KMS-11 (cell line): ENCODE data around the gene PRICKLE2.

ENCODE experiments used
- H2AFZ ChIP-seq: fragments of 200-600 bp; sonication (generic); 2 replicates; pipeline ENCODE4 v1.6.1; 2016; ENCODE audit warnings: antibody characterized with exemption, mixed run types, low read depth
- H3K27ac ChIP-seq: fragments of 200-600 bp; sonication (generic); 2 replicates; pipeline ENCODE4 v1.6.1; 2016; ENCODE audit warnings: mild to moderate bottlenecking, mixed run types
- H3K27me3 ChIP-seq: fragments of 200-600 bp; sonication (generic); 2 replicates; pipeline ENCODE4 v1.6.1; 2017; ENCODE audit warnings: mild to moderate bottlenecking, low read depth, mixed run types, moderate library complexity; ENCODE audit not compliant: insufficient read depth
- H3K36me3 ChIP-seq: fragments of 200-600 bp; sonication (generic); 2 replicates; pipeline ENCODE4 v1.6.1; 2017; ENCODE audit warnings: mild to moderate bottlenecking, mixed run types; ENCODE audit not compliant: insufficient read depth
- H3K4me1 ChIP-seq: fragments of 200-600 bp; sonication (generic); 2 replicates; pipeline ENCODE4 v1.6.1; 2016; ENCODE audit warnings: mild to moderate bottlenecking, low read depth, mixed run types; ENCODE audit not compliant: poor library complexity, severe bottlenecking
- H3K4me2 ChIP-seq: fragments of 200-600 bp; sonication (generic); 2 replicates; pipeline ENCODE4 v1.7.0; 2016; ENCODE audit warnings: mild to moderate bottlenecking, mixed run types
- H3K4me3 ChIP-seq: fragments of 200-600 bp; sonication (generic); IDR thresholded peaks from 2 replicates; pipeline ENCODE4 v1.6.1; 2017; ENCODE audit warnings: low read depth, low read length, mixed read lengths; ENCODE audit not compliant: insufficient read depth
- H3K79me2 ChIP-seq: fragments of 200-600 bp; sonication (generic); 2 replicates; pipeline ENCODE4 v1.6.1; 2016; ENCODE audit warnings: low read depth, mixed run types; ENCODE audit not compliant: insufficient read depth
- H3K9ac ChIP-seq: fragments of 200-600 bp; sonication (generic); 2 replicates; pipeline ENCODE4 v1.6.1; 2016; ENCODE audit warnings: mild to moderate bottlenecking, mixed run types
- H4K20me1 ChIP-seq: fragments of 200-600 bp; sonication (generic); 2 replicates; pipeline ENCODE4 v1.6.1; 2016; ENCODE audit warnings: mild to moderate bottlenecking, mixed run types; ENCODE audit not compliant: insufficient read depth
- CTCF ChIP-seq: fragments of 200-600 bp; sonication (generic); conservative IDR thresholded peaks from 2 replicates; pipeline ENCODE4 v1.6.1; 2017; ENCODE audit warnings: low read depth, mild to moderate bottlenecking, antibody characterized with exemption, low read length, moderate library complexity, mixed read lengths

The PRICKLE2 gene

GRCh38 chr3:64145438-64145837 is 79.8 kb downstream of the PRICKLE2 start:
- no peak overlapping the region for H3K27ac ChIP-seq
- H3K27me3 ChIP-seq = no peaks in the 10 kb centered on the region
- H3K4me3 ChIP-seq = no peak overlapping the region
- H3K36me3 ChIP-seq = no peaks in the 10 kb centered on the region
- TF ChIP-seq CTCF = no peak
- no peaks in the 10 kb centered on the region for H3K79me2 ChIP-seq
- H3K4me1 ChIP-seq = no peaks in the 10 kb centered on the region
- H3K9ac ChIP-seq = no peak overlapping the region
- no peak overlapping the region for H3K4me2 ChIP-seq
- no peaks in the 10 kb centered on the region for H4K20me1 ChIP-seq
- H2AFZ ChIP-seq = no peak overlapping the region

- H3K27me3 ChIP-seq = no peaks in the 10 kb centered on the region
- H3K4me3 ChIP-seq = no peak overlapping the region
- H3K79me2 ChIP-seq = no peaks in the 10 kb centered on the region
- no peaks in the 10 kb centered on the region for H3K4me1 ChIP-seq
- no peak overlapping the region for H3K4me2 ChIP-seq
- TF ChIP-seq CTCF = no peak
- no peak overlapping the region for H2AFZ ChIP-seq
- no peak overlapping the region for H3K9ac ChIP-seq
- H3K36me3 ChIP-seq = no peaks in the 10 kb centered on the region
- H3K27ac ChIP-seq = no peak overlapping the region
- no peaks in the 10 kb centered on the region for H4K20me1 ChIP-seq
Measured at GRCh38 chr3:64144241-64144900, 80.9 kb downstream of the PRICKLE2 start.

GRCh38 chr3:64143409-64144130 is 81.7 kb downstream of the PRICKLE2 start:
- Histone ChIP-seq H3K27ac (no peak overlapping the region), H3K4me1 (no peaks in the 10 kb centered on the region), H2AFZ (no peak overlapping the region), H4K20me1 (no peaks in the 10 kb centered on the region), H3K79me2 (no peaks in the 10 kb centered on the region), H3K4me3 (no peak overlapping the region), H3K4me2 (no peak overlapping the region), H3K9ac (no peak overlapping the region), H3K36me3 (no peaks in the 10 kb centered on the region), H3K27me3 (no peaks in the 10 kb centered on the region)
- no peak for TF ChIP-seq CTCF

- Histone ChIP-seq H3K27ac (no peak overlapping the region), H3K4me2 (no peak overlapping the region), H2AFZ (no peak overlapping the region), H3K4me1 (no peaks in the 10 kb centered on the region), H4K20me1 (no peaks in the 10 kb centered on the region), H3K36me3 (no peaks in the 10 kb centered on the region), H3K4me3 (no peak overlapping the region), H3K27me3 (no peaks in the 10 kb centered on the region), H3K79me2 (no peaks in the 10 kb centered on the region), H3K9ac (no peak overlapping the region)
- no peak for TF ChIP-seq CTCF
Measured at GRCh38 chr3:64141476-64141875, 83.8 kb downstream of the PRICKLE2 start.
